CD14-positive monocyte (primary cell): ENCODE data around the gene FBXO31. TPM values are rescaled to one million over a fixed set of nuclear protein-coding genes. Genes with fewer than 3 reads are reported as not detected.

ENCODE experiments used
- DNase-seq, 3 donors: peaks; one replicate each; pipeline ENCODE4 v3.0.0-alpha.2; 2011 to 2022
- H2AFZ ChIP-seq: 2 replicates; pipeline ENCODE4 v1.6.0; 2012; ENCODE audit warnings: mild to moderate bottlenecking, low read depth, low read length, inconsistent platforms; ENCODE audit not compliant: insufficient read depth, poor library complexity, severe bottlenecking
- H3K27ac ChIP-seq, 2 donors: 1 replicate in 1 of 2; 2 replicates in 1 of 2; pipeline ENCODE4 v1.5.1; 2012 to 2013; ENCODE audit warnings: low read length in 2 of 2, control low read depth in 1 of 2, inconsistent platforms in 1 of 2, low read depth in 1 of 2, mild to moderate bottlenecking in 1 of 2
- H3K27me3 ChIP-seq, 2 donors: one replicate each; pipeline versions ENCODE4 v1.6.0 to v1.6.1; 2011 to 2013; ENCODE audit warnings: low read length in 2 of 2; ENCODE audit not compliant: control insufficient read depth in 2 of 2, insufficient read depth in 2 of 2
- H3K36me3 ChIP-seq, 2 donors: replicated peaks in 1 of 2; 1 replicate in 1 of 2; 2 replicates in 1 of 2; pipeline versions ENCODE4 v1.5.1 to v1.6.1; 2012 to 2013; ENCODE audit warnings: low read length in 2 of 2, control low read depth in 1 of 2, inconsistent platforms in 1 of 2, mild to moderate bottlenecking in 1 of 2; ENCODE audit not compliant: insufficient read depth in 2 of 2, control insufficient read depth in 1 of 2
- H3K4me1 ChIP-seq, 2 donors: 1 replicate in 1 of 2; 2 replicates in 1 of 2; pipeline versions ENCODE4 v1.5.1 to v1.6.1; 2012 to 2013; ENCODE audit warnings: low read length in 2 of 2, control low read depth in 1 of 2, inconsistent platforms in 1 of 2, mild to moderate bottlenecking in 1 of 2, moderate library complexity in 1 of 2; ENCODE audit not compliant: insufficient read depth in 2 of 2, control insufficient read depth in 1 of 2
- H3K4me2 ChIP-seq: replicated peaks from 2 replicates; pipeline ENCODE3; 2012; ENCODE audit warnings: low read length, moderate library complexity, mild to moderate bottlenecking; ENCODE audit not compliant: poor library complexity, severe bottlenecking; ENCODE audit errors: extremely low read depth
- H3K4me3 ChIP-seq, 3 experiments: fragments of 200-600 bp in 1 of 3; sonication (generic) in 1 of 3; replicated peaks in 1 of 3; 1 replicate in 2 of 3; 2 replicates in 1 of 3; pipeline ENCODE4 v1.5.1; 2011 to 2013; ENCODE audit warnings: low read length in 3 of 3, mild to moderate bottlenecking in 3 of 3, control low read depth in 2 of 3, low read depth in 2 of 3, inconsistent platforms in 1 of 3, moderate library complexity in 1 of 3
- H3K79me2 ChIP-seq: 2 replicates; pipeline ENCODE4 v1.6.0; 2012; ENCODE audit warnings: mild to moderate bottlenecking, control low read depth, inconsistent platforms, low read length, moderate library complexity; ENCODE audit not compliant: insufficient read depth
- H3K9ac ChIP-seq: 2 replicates; pipeline ENCODE4 v1.6.0; 2017; ENCODE audit warnings: low read length, mild to moderate bottlenecking; ENCODE audit not compliant: insufficient read depth, poor library complexity, severe bottlenecking
- H3K9me3 ChIP-seq, 2 donors: replicated peaks in 1 of 2; 1 replicate in 1 of 2; 2 replicates in 1 of 2; pipeline versions ENCODE4 v1.5.1 to v1.6.1; 2012 to 2013; ENCODE audit warnings: low read length in 2 of 2, control low read depth in 1 of 2; ENCODE audit not compliant: control insufficient read depth in 1 of 2, insufficient read depth in 1 of 2
- H4K20me1 ChIP-seq: 2 replicates; pipeline ENCODE4 v1.6.0; 2012; ENCODE audit warnings: mild to moderate bottlenecking, low read length, control low read depth, moderate library complexity; ENCODE audit not compliant: insufficient read depth
- H3K27ac Mint-ChIP-seq, 7 donors: one replicate each; pipeline ENCODE4 v1.8.0; 2020; ENCODE audit warnings: mild to moderate bottlenecking in 7 of 7, mixed read lengths in 7 of 7, moderate library complexity in 6 of 7, inconsistent platforms in 2 of 7
- H3K27me3 Mint-ChIP-seq, 3 donors: one replicate each; pipeline ENCODE4 v1.8.0; 2021 to 2022; ENCODE audit warnings: low read depth in 3 of 3, mild to moderate bottlenecking in 3 of 3, mixed read lengths in 3 of 3, moderate library complexity in 3 of 3, inconsistent platforms in 1 of 3
- H3K36me3 Mint-ChIP-seq, 2 donors: one replicate each; pipeline ENCODE4 v1.8.0; 2020; ENCODE audit warnings: mixed read lengths in 2 of 2, inconsistent platforms in 1 of 2, mild to moderate bottlenecking in 1 of 2
- H3K4me1 Mint-ChIP-seq: one replicate; pipeline ENCODE4 v1.8.0; 2020; ENCODE audit warnings: mild to moderate bottlenecking, mixed read lengths
- H3K4me3 Mint-ChIP-seq, 2 donors: one replicate each; pipeline ENCODE4 v1.8.0; 2020; ENCODE audit warnings: mild to moderate bottlenecking in 2 of 2, mixed read lengths in 2 of 2, moderate library complexity in 1 of 2
- H3K9me3 Mint-ChIP-seq, 7 donors: one replicate each; pipeline ENCODE4 v1.8.0; 2020 to 2022; ENCODE audit warnings: mixed read lengths in 7 of 7, mild to moderate bottlenecking in 6 of 7, moderate library complexity in 6 of 7, inconsistent platforms in 2 of 7
- CTCF ChIP-seq: fragments of 200-600 bp; IDR thresholded peaks from one replicate; pipeline ENCODE4 v1.8.0; 2022; ENCODE audit warnings: antibody characterized with exemption, mild to moderate bottlenecking
- WGBS: methylation state at CpG from one replicate; pipeline ENCODE4 v1.1.5; 2013; ENCODE audit warnings: missing lambda C conversion rate; ENCODE audit not compliant: insufficient coverage; 5-methylcytosine and 5-hydroxymethylcytosine counted together
- intact Hi-C, 2 donors: fragments of 100-400 bp; cut with micrococcal nuclease; formaldehyde crosslinking; loops; one replicate each; pipeline versions ENCODE4 v1.15.0 to v1.15.1; 2023
- polyA plus RNA-seq, 3 donors: library from polyadenylated mRNA; depleted of rRNA in 1 of 3; unstranded in 2 of 3; stranded (reverse) in 1 of 3; fragments of 300-500 nt in 2 of 3; fragments of >200 nt in 1 of 3; fragmentation: Illumina TruSeq in 2 of 3; gene quantifications; 1 replicate in 2 of 3; 2 replicates in 1 of 3; pipeline ENCODE4 v1.2.3, GENCODE V29; 2012 to 2021

FBXO31 gene
- polyA plus RNA-seq, 3 donors, result 2.0 to 5.6 (median 3.3) TPM

- Histone ChIP-seq H3K4me3 (no peak overlapping the region), H4K20me1 (peaks cover 93% of the 10 kb centered on the region), H3K4me1 (peaks cover 13 to 18% of the 10 kb centered on the region in 2 donors), H3K9ac (no peak overlapping the region), H3K4me2 (no peak overlapping the region), H3K79me2 (no peaks in the 10 kb centered on the region), H3K36me3 (peaks cover 0 to 4% of the 10 kb centered on the region in 2 donors), H3K9me3 (peaks cover 0 to 14% of the 10 kb centered on the region in 2 donors), H3K27me3 (peaks cover 61 to 88% of the 10 kb centered on the region in 2 donors), H3K27ac (no peak overlapping the region), H2AFZ (no peak overlapping the region)
- Mint-ChIP-seq H3K27ac (no peak overlapping the region), H3K4me3 (peak overlapping the region in 1 of 2 donors; percentile 82), H3K4me1 (peaks cover 25% of the 10 kb centered on the region), H3K9me3 (peaks cover 0 to 29% (median 5%) of the 10 kb centered on the region in 7 donors), H3K27me3 (peaks cover 88 to 95% (median 89%) of the 10 kb centered on the region in 3 donors), H3K36me3 (peaks cover 38 to 48% of the 10 kb centered on the region in 2 donors)
- no peak for DNase-seq
- no peak for TF ChIP-seq CTCF
- intact Hi-C loops, result no loop called here
- 91% methylated on average over 9 of the region's 9 CpGs for WGBS
These were observed 16.0 kb downstream of the FBXO31 start for GRCh38 chr16:87367529-87367928.

GRCh38 chr16:87366930-87367329 is 16.6 kb downstream of the FBXO31 start:
- DNase-seq, result no peak
- Mint-ChIP-seq H3K4me1 (peaks cover 25% of the 10 kb centered on the region), H3K36me3 (peaks cover 42 to 49% of the 10 kb centered on the region in 2 donors), H3K27ac (no peak overlapping the region), H3K9me3 (peaks cover 0 to 29% (median 6%) of the 10 kb centered on the region in 7 donors), H3K4me3 (peak overlapping the region in 1 of 2 donors; percentile 82), H3K27me3 (peaks cover 83 to 92% (median 86%) of the 10 kb centered on the region in 3 donors)
- peaks cover 55 to 82% of the 10 kb centered on the region in 2 donors for H3K27me3 ChIP-seq
- H3K4me1 ChIP-seq, result peaks cover 13 to 18% of the 10 kb centered on the region in 2 donors
- no peak for TF ChIP-seq CTCF
- H2AFZ ChIP-seq, result no peak overlapping the region
- H3K9me3 ChIP-seq, result peaks cover 0 to 14% of the 10 kb centered on the region in 2 donors
- no CpG with 5 or more reads among the region's 1 CpG for WGBS
- intact Hi-C loops, result no loop called here
- H3K36me3 ChIP-seq, result peaks cover 0 to 4% of the 10 kb centered on the region in 2 donors
- no peak overlapping the region for H3K9ac ChIP-seq
- no peak overlapping the region for H3K4me2 ChIP-seq
- no peaks in the 10 kb centered on the region for H3K79me2 ChIP-seq
- peaks cover 87% of the 10 kb centered on the region for H4K20me1 ChIP-seq
- no peak overlapping the region for H3K4me3 ChIP-seq
- no peak overlapping the region for H3K27ac ChIP-seq
